GM19395 (cell line): ENCODE measurements around the gene PPP1R7.

Source experiments
- ATAC-seq: cut with Tn5 transposase; IDR thresholded peaks from one replicate; pipeline ENCODE4 v1.9.1; 2021; ENCODE audit warnings: mild to moderate bottlenecking, moderate library complexity; ENCODE audit not compliant: unreplicated experiment

PPP1R7 gene

DNA sequence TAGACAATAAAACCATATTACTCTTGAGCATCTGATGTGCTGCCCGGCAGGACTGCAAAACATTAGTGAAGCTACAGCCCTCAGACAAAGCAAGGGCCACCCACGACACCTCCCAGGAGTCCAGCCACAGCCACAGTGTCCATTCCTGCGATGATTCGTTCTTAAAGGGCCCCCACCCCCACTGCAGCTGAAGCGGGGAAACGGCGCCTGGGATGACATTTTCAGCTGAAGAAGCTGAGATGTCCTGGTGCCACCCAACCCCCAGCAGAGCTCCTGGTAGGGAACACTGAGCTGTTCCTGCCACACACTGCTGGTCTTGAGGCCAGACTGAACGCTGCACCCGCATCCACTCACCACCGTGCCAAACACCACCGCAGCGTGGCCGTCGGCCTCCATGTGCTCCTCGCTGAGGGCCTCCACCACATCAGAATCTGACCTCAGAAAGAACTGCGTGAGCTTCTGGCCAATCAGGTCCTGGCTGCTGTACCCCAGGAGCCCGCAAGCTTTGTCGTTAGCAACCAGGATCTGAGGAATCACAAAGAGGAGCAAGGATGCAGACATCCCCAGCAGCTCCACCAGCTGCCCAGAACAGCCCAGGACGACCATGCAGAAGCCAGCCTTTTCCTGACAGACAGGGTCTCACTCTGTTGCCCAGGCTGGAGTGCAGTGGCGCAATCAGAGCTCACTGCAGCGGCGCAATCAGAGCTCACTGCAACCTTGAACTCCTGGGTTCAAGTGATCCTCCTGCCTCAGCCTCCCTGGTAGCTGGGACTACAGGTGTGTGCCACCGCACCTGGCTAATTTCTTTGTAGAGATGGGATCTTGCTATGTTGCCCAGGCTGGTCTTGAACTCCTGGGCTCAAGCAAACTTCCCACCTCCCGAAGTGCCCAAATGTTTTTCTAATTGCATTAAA lies 10.5 kb upstream of the PPP1R7 start:
- ATAC-seq: no peak

DNA sequence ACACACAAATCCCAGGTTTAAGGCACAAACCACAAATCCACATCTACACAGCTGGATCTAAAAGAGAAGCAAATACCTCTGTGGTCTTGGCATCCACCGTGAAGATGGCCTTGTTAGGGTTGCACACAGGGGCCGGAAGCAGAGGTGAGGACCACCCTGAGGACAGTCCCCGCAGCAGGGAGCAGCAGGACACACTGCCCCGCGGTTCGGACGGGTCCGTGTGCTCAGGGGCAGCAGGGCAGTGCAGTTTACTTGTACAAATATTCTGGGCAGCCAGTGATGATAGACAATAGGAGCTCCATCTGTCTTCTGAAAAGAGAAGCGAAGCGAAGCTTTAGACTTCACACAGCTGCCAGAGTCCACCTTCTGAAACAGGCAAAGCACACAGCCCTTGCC lies 9.8 kb upstream of the PPP1R7 start:
- ATAC-seq: no peak

DNA sequence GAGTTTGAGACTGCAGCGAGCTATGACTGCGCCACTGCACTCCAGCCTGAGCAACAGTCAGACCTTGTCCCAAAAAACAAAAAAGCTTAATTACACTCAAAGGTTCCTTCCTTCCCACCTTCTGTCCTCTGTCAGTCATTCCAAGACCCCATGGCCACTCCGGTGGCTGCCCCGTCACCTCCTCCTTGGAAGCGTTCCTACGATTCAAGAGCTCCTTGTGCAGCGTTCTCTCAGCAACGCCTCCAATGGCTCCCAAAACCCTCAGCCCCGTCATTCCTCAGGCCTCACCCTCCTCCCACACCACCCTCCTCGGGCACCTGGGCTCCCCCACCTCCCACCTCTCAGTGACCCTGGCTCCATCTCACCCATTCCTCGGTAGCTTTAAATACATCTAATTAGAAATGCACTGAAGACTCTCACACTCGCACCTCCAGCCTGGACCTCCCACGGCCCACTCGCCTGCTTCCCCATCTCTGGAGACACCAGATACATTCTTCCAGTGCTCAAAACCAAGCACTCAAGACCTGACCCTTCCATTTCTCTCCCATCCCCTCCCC lies 9.0 kb upstream of the PPP1R7 start:
- no peak for ATAC-seq

DNA sequence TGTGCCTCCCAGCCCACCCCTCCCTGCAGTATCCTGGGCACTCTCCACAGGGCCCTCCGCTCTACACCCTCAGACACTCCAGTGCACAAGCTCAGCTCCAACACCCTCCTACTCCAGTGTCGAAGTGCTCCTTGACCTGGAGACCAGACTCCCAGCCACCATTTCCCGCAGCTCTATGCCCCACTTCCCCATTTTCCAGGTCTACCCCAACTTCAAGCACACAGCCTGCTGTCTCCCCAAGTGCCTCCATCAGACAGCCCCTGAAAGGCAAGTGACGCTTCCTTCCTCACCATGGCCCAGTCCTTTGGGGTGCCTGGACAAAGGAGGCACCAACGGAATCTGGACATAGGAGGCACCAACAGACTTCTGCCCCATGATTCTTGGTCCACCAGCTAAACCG lies 8.2 kb upstream of the PPP1R7 start:
- ATAC-seq: no peak

GRCh38 chr2:241142593-241142992 lies 7.7 kb upstream of the PPP1R7 start:
- ATAC-seq: no peak

DNA sequence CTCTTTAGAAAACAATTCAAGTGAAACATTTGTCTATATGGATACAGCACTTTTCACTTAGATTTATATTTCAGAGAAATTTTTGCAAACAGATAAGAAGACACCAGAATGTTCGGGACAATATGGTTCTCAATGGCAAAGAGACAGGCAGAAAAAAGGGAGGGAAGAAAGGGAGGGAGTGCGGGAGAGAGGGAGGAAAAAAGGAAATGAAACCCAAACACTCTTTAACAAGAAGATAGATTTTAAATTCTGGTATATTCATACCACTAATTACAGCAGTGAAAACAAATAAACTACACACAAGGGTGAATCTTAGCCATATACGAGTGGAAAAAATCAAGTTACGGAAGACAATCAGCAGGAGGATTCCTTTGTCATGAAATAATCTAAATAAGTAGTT lies 4.0 kb upstream of the PPP1R7 start:
- no peak for ATAC-seq

DNA sequence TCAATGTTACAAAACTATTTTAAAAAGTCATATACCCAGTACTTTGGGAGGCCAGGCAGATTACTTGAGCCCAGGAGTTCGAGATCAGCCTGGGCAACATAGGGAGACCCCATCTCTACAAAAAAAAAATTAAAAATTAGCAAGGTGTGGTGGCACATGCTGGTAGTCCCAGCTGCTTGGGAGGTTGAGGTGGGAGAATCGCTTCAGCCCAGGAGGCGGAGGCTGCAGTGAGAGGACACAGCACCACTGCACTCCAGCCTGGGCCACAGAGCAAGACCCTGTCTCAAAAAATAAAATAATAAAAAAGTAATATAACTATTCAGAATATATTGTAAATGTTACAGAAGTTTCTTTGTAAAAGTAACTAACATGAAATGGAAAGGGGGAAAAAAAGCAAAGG lies 2.9 kb upstream of the PPP1R7 start:
- ATAC-seq: no peak

DNA sequence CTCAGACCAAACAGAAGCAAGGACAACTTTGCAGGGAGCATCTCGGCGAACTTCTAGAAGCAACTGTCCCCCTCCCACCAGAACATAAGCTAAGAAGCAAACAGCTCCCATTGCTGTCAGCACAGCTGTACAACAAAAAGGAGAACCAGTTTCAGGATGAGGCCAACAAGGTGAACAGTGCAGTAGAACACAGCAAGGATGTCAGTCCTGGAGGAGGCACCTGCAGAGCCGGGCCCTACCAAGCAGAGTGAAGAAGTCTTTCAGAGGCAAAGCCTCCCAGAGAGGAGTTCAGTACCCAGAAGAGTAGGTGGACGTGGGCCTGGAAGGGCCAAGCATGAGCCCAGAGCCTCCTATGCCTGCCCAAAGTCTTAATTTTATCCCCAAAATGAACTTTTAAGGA lies 2.0 kb upstream of the PPP1R7 start:
- no peak for ATAC-seq

GRCh38 chr2:241148891-241149674 lies 1.2 kb upstream of the PPP1R7 start, which contains the start of gene PASK:
Gene PASK (minus strand): TSS chr2:241149472. CDS start chr2:241143032, 6,440 bp downstream.
- ATAC-seq: peak; percentile 80

DNA sequence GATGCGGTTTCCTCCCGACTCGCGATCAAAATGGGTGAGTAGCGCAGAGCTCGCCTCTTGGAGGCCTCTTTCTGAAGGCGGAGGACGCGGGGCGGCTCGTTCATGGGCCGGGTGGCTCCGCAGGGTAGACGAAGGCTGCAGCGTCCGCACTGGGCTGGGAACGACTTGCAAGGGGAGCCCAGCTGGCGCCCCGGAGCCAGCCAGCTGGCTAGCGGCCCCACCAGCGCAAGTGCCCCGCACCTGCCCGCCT lies 667 bp upstream of the PPP1R7 start:
- peak; percentile 26 for ATAC-seq

DNA sequence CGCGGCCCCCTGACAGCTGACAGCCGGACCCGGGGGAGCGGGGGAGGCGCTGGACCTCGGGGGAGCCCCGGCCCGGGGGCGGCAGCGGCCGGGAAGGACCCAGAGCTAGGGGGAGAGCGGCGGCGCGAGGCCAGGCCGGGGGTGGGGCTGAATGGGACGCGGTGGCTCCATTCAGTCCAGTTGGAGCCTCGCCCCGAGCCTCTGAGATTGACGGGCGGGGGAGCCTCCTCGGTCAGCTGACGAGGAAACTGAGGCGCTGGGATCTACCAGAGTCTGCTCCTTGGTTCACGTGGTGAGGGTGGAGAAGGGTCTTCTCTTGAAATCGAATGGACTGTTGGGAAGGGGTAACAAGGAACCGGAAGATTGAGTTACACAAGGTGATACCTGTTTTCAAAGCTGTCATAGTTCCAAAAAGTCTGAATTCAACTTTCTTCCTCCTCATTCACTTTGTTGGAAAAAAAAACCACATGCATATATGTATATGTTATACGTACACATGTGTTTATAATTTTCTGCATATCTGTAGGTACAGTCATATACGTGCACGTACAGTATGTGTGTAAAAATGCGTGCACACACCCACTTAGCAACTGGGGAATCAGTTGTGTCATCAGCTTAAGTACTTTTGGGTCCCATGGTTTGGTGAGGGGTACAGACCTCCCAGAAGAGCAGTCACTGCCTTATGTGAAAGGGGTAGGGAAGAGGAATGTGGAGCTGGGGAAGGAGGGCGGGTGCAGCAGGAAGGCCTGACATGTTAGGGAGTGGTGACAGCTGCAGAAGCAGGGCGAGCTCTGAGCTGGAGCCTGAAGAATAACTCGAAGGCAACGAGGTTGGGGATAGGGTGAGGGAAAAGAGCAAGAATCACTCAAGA lies 628 bp downstream of the PPP1R7 start:
- ATAC-seq: no peak

DNA sequence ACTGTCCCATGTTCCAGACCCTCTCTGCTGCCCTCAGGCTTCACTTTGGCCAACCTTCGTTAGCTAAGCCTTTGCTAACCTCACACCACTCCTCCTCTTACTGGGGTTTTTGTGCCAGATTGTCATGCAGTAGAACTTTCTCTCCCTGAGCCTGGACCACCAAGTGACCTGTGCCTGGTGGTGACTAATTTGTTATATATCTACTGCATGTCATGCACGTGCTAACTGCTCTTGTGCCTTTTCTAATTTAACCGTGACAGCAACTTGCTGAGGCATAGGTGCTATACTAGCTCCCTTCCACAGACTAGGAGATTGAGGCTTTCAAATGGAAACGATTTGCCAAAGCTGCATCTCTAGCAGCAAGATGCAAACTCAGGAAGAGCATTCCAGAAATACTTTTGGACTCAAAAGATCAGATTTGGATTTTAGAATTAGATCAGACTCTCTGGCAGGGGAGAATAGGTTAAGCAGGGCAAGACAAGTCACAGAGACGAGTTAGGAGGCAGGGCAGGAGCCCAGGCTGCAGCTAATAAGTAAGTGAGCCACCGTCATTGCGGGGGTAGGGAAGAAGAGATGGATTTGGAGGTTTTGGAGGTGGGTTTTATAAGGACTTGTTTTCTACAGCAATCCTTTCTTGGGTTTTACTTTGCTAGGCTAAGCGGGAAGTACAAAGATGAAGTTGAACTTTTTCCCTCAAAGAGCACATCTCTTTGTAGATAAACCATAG lies 1.8 kb downstream of the PPP1R7 start:
- ATAC-seq: no peak

- ATAC-seq: no peak
Measured at GRCh38 chr2:241153616-241154015, 3.3 kb downstream of the PPP1R7 start.

- ATAC-seq: no peak
Measured at GRCh38 chr2:241154915-241155314, 4.6 kb downstream of the PPP1R7 start.

DNA sequence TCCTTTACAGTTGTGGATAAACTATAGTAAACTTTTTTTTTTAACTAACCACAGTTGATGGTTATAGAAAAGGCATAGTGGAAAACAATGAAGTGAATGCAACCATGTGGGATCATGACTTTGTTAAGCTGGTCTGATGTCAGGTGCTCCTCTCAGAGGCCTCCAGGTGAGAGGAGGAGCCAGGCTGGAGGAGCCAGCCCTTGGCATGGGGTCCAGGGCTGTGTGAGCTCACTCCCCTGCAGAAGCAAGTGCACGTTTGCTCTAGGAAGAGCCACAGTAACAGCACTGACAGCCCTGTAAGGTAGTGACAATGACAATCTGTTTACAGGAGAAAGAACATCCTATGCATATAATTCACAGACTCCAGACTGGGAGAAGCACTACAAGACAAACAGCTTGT lies 5.7 kb downstream of the PPP1R7 start:
- no peak for ATAC-seq

DNA sequence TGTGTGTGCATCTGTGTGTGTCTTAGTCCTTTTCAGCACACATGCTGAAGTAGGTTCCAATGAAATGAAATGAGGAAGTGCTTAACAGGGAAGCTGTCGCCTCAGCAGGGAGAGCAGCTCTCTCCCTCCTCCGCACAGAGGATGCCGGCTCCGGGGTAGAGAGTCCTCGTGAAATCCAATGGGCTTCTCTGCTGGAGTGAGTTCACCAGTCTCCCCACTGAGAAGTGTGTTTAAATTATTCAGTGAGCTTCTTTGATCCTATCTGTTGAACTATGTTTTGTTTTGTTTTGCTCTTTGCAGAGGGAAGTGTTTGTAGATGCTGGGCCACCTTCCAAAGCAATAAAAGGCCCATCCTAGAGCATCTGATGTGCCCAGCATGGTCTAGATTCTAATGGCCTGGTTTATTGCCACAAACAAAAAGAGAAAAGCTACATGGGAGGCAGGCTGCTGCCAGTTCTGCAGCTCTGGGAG lies 6.7 kb downstream of the PPP1R7 start:
- ATAC-seq: no peak

DNA sequence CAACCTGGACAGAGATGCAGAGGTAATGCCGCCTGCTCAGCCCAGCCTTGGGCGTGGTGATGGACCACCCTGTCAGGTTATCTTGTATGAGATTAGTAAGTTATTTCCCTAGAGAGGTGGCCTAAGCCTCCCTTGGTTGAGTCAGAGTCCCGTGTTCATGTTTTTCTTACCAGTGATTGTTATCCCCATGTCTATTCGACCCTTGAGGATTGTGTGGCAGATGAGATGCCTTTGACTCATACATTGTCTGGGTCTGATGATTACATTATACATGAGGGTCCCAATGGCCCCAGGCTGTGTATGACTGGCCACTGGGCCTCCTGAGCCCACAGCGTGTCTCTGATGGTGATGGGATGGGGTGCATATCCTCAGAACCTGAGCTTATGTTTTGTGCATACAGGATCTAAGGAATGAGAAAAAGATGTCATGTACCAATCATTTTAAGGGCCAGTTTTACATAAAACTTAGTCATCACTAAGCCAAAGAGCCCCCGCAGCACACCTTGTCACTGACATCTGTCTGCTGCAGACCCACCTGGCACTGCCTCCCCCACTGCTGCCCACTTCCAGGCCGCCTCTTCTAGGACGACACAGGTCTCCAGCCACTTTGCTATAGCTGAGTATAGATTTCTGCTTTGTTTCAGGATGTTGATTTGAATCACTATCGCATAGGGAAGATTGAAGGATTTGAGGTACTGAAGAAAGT lies 7.7 kb downstream of the PPP1R7 start:
- no peak for ATAC-seq

- no peak for ATAC-seq
Measured at GRCh38 chr2:241158546-241158900, 8.3 kb downstream of the PPP1R7 start.

DNA sequence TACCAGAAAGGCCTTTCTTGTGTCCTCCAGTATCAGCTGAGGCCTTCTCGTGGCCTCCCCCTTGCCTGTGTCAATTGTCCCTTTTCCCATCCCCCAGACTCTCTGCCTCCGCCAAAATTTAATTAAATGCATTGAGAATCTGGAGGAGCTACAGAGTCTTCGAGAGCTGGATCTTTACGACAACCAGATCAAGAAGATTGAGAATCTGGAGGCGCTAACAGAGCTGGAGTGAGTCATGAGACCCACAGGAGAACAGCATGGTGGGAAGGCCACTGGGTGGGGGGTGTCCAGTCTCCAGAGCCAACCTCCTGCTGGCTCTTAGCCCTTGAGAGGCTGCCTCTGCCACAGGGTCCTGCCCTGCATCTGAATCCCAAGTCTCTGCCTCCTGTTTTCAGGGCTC lies 8.8 kb downstream of the PPP1R7 start:
- ATAC-seq: no peak

GRCh38 chr2:241160318-241160717 lies 10.1 kb downstream of the PPP1R7 start:
- no peak for ATAC-seq
